Skeletal muscle tissue (tissue), 4 donors: ENCODE measurements around the gene SLX4. TPM values are rescaled to one million over a fixed set of nuclear protein-coding genes. Genes with fewer than 3 reads are reported as not detected.
A peak's percentile ranks its signal among the peaks of the same experiment; 100 is the strongest.

ENCODE experiments used
- H3K27ac ChIP-seq: one replicate; pipeline ENCODE4 v1.7.0; 2013; ENCODE audit warnings: mild to moderate bottlenecking, low read depth, low read length, inconsistent platforms
- H3K27me3 ChIP-seq, 3 donors: one replicate each; pipeline ENCODE4 v1.7.0; 2013; ENCODE audit warnings: low read length in 3 of 3; ENCODE audit not compliant: control insufficient read depth in 3 of 3, insufficient read depth in 3 of 3
- H3K36me3 ChIP-seq, 3 donors: one replicate each; pipeline ENCODE4 v1.7.0; 2013; ENCODE audit warnings: low read length in 3 of 3; ENCODE audit not compliant: control insufficient read depth in 3 of 3, insufficient read depth in 3 of 3
- H3K4me1 ChIP-seq, 3 donors: one replicate each; pipeline ENCODE4 v1.7.0; 2013; ENCODE audit warnings: low read length in 3 of 3, mild to moderate bottlenecking in 3 of 3; ENCODE audit not compliant: control insufficient read depth in 3 of 3, insufficient read depth in 3 of 3
- H3K4me3 ChIP-seq, 3 donors: one replicate each; pipeline ENCODE4 v1.7.0; 2013; ENCODE audit warnings: low read length in 3 of 3
- H3K9ac ChIP-seq, 3 donors: one replicate each; pipeline ENCODE4 v1.7.0; 2013; ENCODE audit warnings: low read length in 3 of 3, mild to moderate bottlenecking in 3 of 3, moderate library complexity in 2 of 3, low read depth in 1 of 3
- H3K9me3 ChIP-seq, 3 donors: one replicate each; pipeline ENCODE4 v1.7.0; 2013; ENCODE audit warnings: low read length in 3 of 3; ENCODE audit not compliant: control insufficient read depth in 3 of 3
- total RNA-seq: library from RNA; depleted of rRNA; stranded (reverse); fragments of >200 nt; gene quantifications from one replicate; pipeline ENCODE4 v1.2.3, GENCODE V29; 2014
- donor health status: Osteomylitis.

The SLX4 gene
- total RNA-seq, 1 donor from 2014 or later, result 1.6 TPM

GRCh38 chr16:3640632-3641501 lies 29.5 kb upstream of the SLX4 start:
- H3K4me1 ChIP-seq, result peaks cover 0 to 6% (median 4%) of the 10 kb centered on the region in 3 donors
- no peak overlapping the region for H3K4me3 ChIP-seq
- no peaks in the 10 kb centered on the region for H3K9me3 ChIP-seq
- no peaks in the 10 kb centered on the region for H3K27me3 ChIP-seq
- H3K9ac ChIP-seq, result no peak overlapping the region
- no peak overlapping the region for H3K27ac ChIP-seq
- H3K36me3 ChIP-seq, result peaks cover 2 to 6% (median 5%) of the 10 kb centered on the region in 3 donors

GRCh38 chr16:3640207-3640606 lies 28.8 kb upstream of the SLX4 start:
- no peak overlapping the region for H3K27ac ChIP-seq
- H3K36me3 ChIP-seq, result peaks cover 2 to 6% (median 5%) of the 10 kb centered on the region in 3 donors
- no peaks in the 10 kb centered on the region for H3K9me3 ChIP-seq
- H3K4me3 ChIP-seq, result no peak overlapping the region
- H3K27me3 ChIP-seq, result no peaks in the 10 kb centered on the region
- H3K4me1 ChIP-seq, result no peaks in the 10 kb centered on the region
- no peak overlapping the region for H3K9ac ChIP-seq

- no peak overlapping the region for H3K27ac ChIP-seq
- H3K9me3 ChIP-seq, result no peaks in the 10 kb centered on the region
- no peak overlapping the region for H3K4me3 ChIP-seq
- no peaks in the 10 kb centered on the region for H3K27me3 ChIP-seq
- H3K36me3 ChIP-seq, result peaks cover 2 to 6% (median 5%) of the 10 kb centered on the region in 3 donors
- H3K9ac ChIP-seq, result no peak overlapping the region
- H3K4me1 ChIP-seq, result no peaks in the 10 kb centered on the region
Measured at GRCh38 chr16:3638916-3639644, 27.7 kb upstream of the SLX4 start.

GRCh38 chr16:3637371-3637923 lies 26.0 kb upstream of the SLX4 start:
- Histone ChIP-seq H3K4me3 (no peak overlapping the region), H3K9ac (no peak overlapping the region), H3K27me3 (no peaks in the 10 kb centered on the region), H3K36me3 (peaks cover 2 to 5% (median 4%) of the 10 kb centered on the region in 3 donors), H3K27ac (no peak overlapping the region), H3K9me3 (no peaks in the 10 kb centered on the region), H3K4me1 (no peaks in the 10 kb centered on the region)

GRCh38 chr16:3625911-3626732 lies 14.7 kb upstream of the SLX4 start:
- Histone ChIP-seq H3K4me3 (no peak overlapping the region), H3K27me3 (no peaks in the 10 kb centered on the region), H3K36me3 (no peaks in the 10 kb centered on the region), H3K9ac (no peak overlapping the region), H3K9me3 (no peaks in the 10 kb centered on the region), H3K4me1 (no peaks in the 10 kb centered on the region), H3K27ac (no peak overlapping the region)

- Histone ChIP-seq H3K27me3 (no peaks in the 10 kb centered on the region), H3K4me1 (no peaks in the 10 kb centered on the region), H3K9me3 (no peaks in the 10 kb centered on the region), H3K36me3 (no peaks in the 10 kb centered on the region), H3K27ac (no peak overlapping the region), H3K4me3 (no peak overlapping the region), H3K9ac (no peak overlapping the region)
Measured at GRCh38 chr16:3625331-3625730, 13.9 kb upstream of the SLX4 start.

GRCh38 chr16:3623642-3624041 lies 12.2 kb upstream of the SLX4 start:
- H3K4me3 ChIP-seq, result no peak overlapping the region
- H3K27ac ChIP-seq, result no peak overlapping the region
- no peaks in the 10 kb centered on the region for H3K9me3 ChIP-seq
- no peaks in the 10 kb centered on the region for H3K36me3 ChIP-seq
- no peaks in the 10 kb centered on the region for H3K4me1 ChIP-seq
- no peaks in the 10 kb centered on the region for H3K27me3 ChIP-seq
- H3K9ac ChIP-seq, result no peak overlapping the region

GRCh38 chr16:3618769-3619141 lies 7.3 kb upstream of the SLX4 start:
- H3K27ac ChIP-seq, result no peak overlapping the region
- no peak overlapping the region for H3K9ac ChIP-seq
- no peaks in the 10 kb centered on the region for H3K36me3 ChIP-seq
- no peak overlapping the region for H3K4me3 ChIP-seq
- no peaks in the 10 kb centered on the region for H3K27me3 ChIP-seq
- no peaks in the 10 kb centered on the region for H3K4me1 ChIP-seq
- no peaks in the 10 kb centered on the region for H3K9me3 ChIP-seq

- no peaks in the 10 kb centered on the region for H3K27me3 ChIP-seq
- H3K36me3 ChIP-seq, result no peaks in the 10 kb centered on the region
- no peak overlapping the region for H3K27ac ChIP-seq
- peak overlapping the region; percentile 91 to 97 (median 93) for H3K4me3 ChIP-seq
- peaks cover 8 to 27% (median 17%) of the 10 kb centered on the region in 3 donors for H3K4me1 ChIP-seq
- H3K9ac ChIP-seq, result peak overlapping the region in 2 of 3 donors; percentile 93 to 95
- H3K9me3 ChIP-seq, result no peaks in the 10 kb centered on the region
Measured at GRCh38 chr16:3612510-3613466, 1.4 kb upstream of the SLX4 start.
